Fibroblast of lung (primary cell): Measurements from ENCODE around the gene C6orf15. TPM values are rescaled to one million over a fixed set of nuclear protein-coding genes. Genes with fewer than 3 reads are reported as not detected.

Source experiments
- DNase-seq, 2 donors: peaks; one replicate each; pipeline versions ENCODE4 v3.0.0 to v3.0.0-alpha.2; 2010; ENCODE audit warnings: low read depth in 2 of 2
- H2AFZ ChIP-seq: 2 replicates; pipeline ENCODE4 v1.5.1; 2012; ENCODE audit warnings: low read length, control low read depth, inconsistent platforms
- H3K27ac ChIP-seq: 2 replicates; pipeline ENCODE4 v1.5.1; 2011; ENCODE audit warnings: low read length, control low read depth; ENCODE audit not compliant: insufficient read depth
- H3K27me3 ChIP-seq: 2 replicates; pipeline ENCODE4 v1.5.1; 2011; ENCODE audit warnings: mild to moderate bottlenecking, low read length; ENCODE audit not compliant: control insufficient read depth, insufficient read depth
- H3K36me3 ChIP-seq: 2 replicates; pipeline ENCODE4 v1.5.1; 2011; ENCODE audit warnings: low read length; ENCODE audit not compliant: control insufficient read depth, insufficient read depth
- H3K4me1 ChIP-seq: 2 replicates; pipeline ENCODE4 v1.5.1; 2011; ENCODE audit warnings: low read length; ENCODE audit not compliant: control insufficient read depth, insufficient read depth; ENCODE audit errors: extremely low read depth
- H3K4me2 ChIP-seq: 2 replicates; pipeline ENCODE4 v1.5.1; 2011; ENCODE audit warnings: low read length, control low read depth; ENCODE audit not compliant: insufficient read depth; ENCODE audit errors: extremely low read depth
- H3K4me3 ChIP-seq, 4 experiments: fragments of 200-600 bp in 1 of 4; sonication (generic) in 1 of 4; replicated peaks in 1 of 4; 2 replicates each; pipeline ENCODE4 v1.5.1; 2011 to 2016; ENCODE audit warnings: low read length in 4 of 4, low read depth in 3 of 4, mild to moderate bottlenecking in 3 of 4, control low read depth in 2 of 4, inconsistent platforms in 1 of 4, mixed read lengths in 1 of 4; ENCODE audit not compliant: insufficient read depth in 1 of 4; ENCODE audit errors: control extremely low read depth in 1 of 4
- H3K79me2 ChIP-seq: 2 replicates; pipeline ENCODE4 v1.5.1; 2012; ENCODE audit warnings: mild to moderate bottlenecking, low read length, inconsistent platforms; ENCODE audit not compliant: control insufficient read depth, insufficient read depth
- H3K9ac ChIP-seq: 2 replicates; pipeline ENCODE4 v1.5.1; 2011; ENCODE audit warnings: mild to moderate bottlenecking, low read length, control low read depth; ENCODE audit not compliant: insufficient read depth
- H3K9me3 ChIP-seq: 2 replicates; pipeline ENCODE4 v1.5.1; 2012; ENCODE audit warnings: low read depth, low read length; ENCODE audit not compliant: control insufficient read depth, insufficient read depth
- H4K20me1 ChIP-seq: 2 replicates; pipeline ENCODE4 v1.5.1; 2011; ENCODE audit warnings: low read length; ENCODE audit not compliant: control insufficient read depth, insufficient read depth; ENCODE audit errors: extremely low read depth
- EZH2 ChIP-seq: IDR thresholded peaks from 2 replicates; pipeline ENCODE4 v1.5.1; 2012; ENCODE audit warnings: low read length, control low read depth, mild to moderate bottlenecking; ENCODE audit errors: missing control alignments
- polyA plus RNA-seq, 2 donors: library from polyadenylated mRNA; depleted of rRNA in 1 of 2; stranded (reverse) in 1 of 2; unstranded in 1 of 2; fragments of >200 nt; gene quantifications; 2 replicates each; pipeline ENCODE4 v1.2.1, GENCODE V29; 2011 to 2012; ENCODE audit warnings: missing spikeins in 1 of 2
- total RNA-seq: library from RNA; depleted of rRNA; stranded (reverse); fragments of >200 nt; gene quantifications from 2 replicates; pipeline ENCODE4 v1.2.1, GENCODE V29; 2014
- TF ChIP-seq, protein P1 (sequence below), 2 donors: IDR thresholded peaks in 1 of 2; conservative IDR thresholded peaks in 1 of 2; 1 replicate in 1 of 2; 2 replicates in 1 of 2; pipeline ENCODE4 v1.5.1; 2011 to 2012; ENCODE audit warnings: low read length in 2 of 2, control low read depth in 1 of 2, inconsistent platforms in 1 of 2, low read depth in 1 of 2, mild to moderate bottlenecking in 1 of 2

The C6orf15 gene
- total and polyA plus RNA-seq, 2 donors (not counting 1 experiment from before 2014, with no cell fraction given) = not detected

DNA sequence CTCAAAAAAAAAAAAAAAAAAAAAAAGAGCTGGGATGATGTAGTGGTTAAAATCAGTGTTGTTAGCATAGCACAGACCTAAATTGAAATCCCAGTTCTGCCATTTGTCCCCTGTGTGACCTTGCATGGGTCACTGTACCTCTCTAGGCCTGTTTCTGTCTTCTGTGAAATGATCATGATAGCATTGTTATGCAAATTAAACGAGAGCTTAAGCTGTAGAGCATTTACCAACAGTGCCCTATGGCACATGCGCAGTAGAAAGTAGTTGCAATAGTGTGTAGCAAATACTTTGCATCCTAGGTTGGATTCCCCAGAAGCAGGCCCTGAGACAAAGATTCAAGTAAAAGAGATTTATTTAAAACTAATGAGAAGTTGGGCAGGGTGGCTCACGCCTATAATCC, 19.2 kb upstream of the C6orf15 start:
- H3K27me3 ChIP-seq = peaks cover 6% of the 10 kb centered on the region
- no peaks in the 10 kb centered on the region for H3K36me3 ChIP-seq
- H3K79me2 ChIP-seq = no peaks in the 10 kb centered on the region
- H4K20me1 ChIP-seq = no peaks in the 10 kb centered on the region
- H3K4me3 ChIP-seq = no peak overlapping the region
- DNase-seq = no peak
- H3K9ac ChIP-seq = no peak overlapping the region
- H3K4me1 ChIP-seq = no peaks in the 10 kb centered on the region
- no peak overlapping the region for H2AFZ ChIP-seq
- no peak overlapping the region for H3K27ac ChIP-seq
- no peaks in the 10 kb centered on the region for H3K9me3 ChIP-seq
- no peak overlapping the region for H3K4me2 ChIP-seq
- TF ChIP-seq, protein P1, sequence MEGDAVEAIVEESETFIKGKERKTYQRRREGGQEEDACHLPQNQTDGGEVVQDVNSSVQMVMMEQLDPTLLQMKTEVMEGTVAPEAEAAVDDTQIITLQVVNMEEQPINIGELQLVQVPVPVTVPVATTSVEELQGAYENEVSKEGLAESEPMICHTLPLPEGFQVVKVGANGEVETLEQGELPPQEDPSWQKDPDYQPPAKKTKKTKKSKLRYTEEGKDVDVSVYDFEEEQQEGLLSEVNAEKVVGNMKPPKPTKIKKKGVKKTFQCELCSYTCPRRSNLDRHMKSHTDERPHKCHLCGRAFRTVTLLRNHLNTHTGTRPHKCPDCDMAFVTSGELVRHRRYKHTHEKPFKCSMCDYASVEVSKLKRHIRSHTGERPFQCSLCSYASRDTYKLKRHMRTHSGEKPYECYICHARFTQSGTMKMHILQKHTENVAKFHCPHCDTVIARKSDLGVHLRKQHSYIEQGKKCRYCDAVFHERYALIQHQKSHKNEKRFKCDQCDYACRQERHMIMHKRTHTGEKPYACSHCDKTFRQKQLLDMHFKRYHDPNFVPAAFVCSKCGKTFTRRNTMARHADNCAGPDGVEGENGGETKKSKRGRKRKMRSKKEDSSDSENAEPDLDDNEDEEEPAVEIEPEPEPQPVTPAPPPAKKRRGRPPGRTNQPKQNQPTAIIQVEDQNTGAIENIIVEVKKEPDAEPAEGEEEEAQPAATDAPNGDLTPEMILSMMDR (conservative IDR thresholded peaks at IDR 0.05 in 1 of 2, IDR thresholded peaks at IDR 0.05 in 1 of 2; ENCODE audit: low read depth in 1 of 2, low read length in 2 of 2) = no peak
- TF ChIP-seq EZH2 = no peak

DNA sequence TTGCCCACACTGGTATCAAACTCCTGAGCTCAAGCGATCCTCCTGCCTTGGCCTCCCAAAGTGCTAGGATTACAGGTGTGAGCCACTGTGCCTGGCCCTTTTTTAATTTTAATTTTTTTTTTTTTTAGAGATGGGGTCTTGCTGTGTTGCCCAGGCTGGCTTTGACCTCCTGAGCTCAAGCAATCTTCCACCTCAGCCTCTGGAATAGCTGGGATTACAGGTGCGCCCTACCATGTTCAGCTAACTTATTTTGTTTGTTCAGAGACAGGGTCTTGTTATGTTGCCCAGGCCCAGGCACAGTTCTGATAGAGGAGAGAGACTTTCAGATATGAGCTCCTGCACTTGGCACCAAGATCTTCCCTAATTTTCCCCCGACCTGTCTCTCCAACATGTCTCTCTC, 18.4 kb upstream of the C6orf15 start:
- Histone ChIP-seq H4K20me1 (no peaks in the 10 kb centered on the region), H3K9me3 (no peaks in the 10 kb centered on the region), H3K27ac (no peak overlapping the region), H3K36me3 (no peaks in the 10 kb centered on the region), H3K4me1 (peaks cover 2% of the 10 kb centered on the region), H3K4me2 (no peak overlapping the region), H2AFZ (no peak overlapping the region), H3K27me3 (peaks cover 9% of the 10 kb centered on the region), H3K79me2 (no peaks in the 10 kb centered on the region), H3K9ac (no peak overlapping the region), H3K4me3 (no peak overlapping the region)
- no peak for DNase-seq
- TF ChIP-seq EZH2 = no peak
- TF ChIP-seq, protein P1 (conservative IDR thresholded peaks at IDR 0.05 in 1 of 2, IDR thresholded peaks at IDR 0.05 in 1 of 2; ENCODE audit: low read depth in 1 of 2, low read length in 2 of 2) = no peak

DNA sequence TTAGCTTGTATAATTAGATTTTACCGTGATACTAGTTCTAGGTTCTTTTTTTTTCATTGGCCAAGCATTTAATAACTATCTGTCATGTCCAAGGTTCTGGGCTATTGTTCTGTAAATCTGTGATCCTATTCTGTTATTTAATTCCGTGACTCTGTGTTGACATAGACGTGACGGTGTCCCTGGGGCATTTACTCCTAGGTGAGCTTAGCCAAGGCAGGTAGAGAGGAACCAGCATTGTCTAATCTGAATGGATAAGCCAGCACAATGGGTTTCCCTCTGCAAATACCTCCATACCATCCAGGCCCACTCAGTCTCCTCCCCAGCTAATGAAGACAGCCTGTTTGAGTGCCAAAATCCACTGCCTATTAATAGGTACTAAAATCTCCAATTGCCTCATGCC, 16.8 kb upstream of the C6orf15 start:
- no peak overlapping the region for H2AFZ ChIP-seq
- H3K9ac ChIP-seq = no peak overlapping the region
- H3K4me3 ChIP-seq = no peak overlapping the region
- DNase-seq = no peak
- no peaks in the 10 kb centered on the region for H3K79me2 ChIP-seq
- TF ChIP-seq EZH2 = no peak
- TF ChIP-seq, protein P1 (conservative IDR thresholded peaks at IDR 0.05 in 1 of 2, IDR thresholded peaks at IDR 0.05 in 1 of 2; ENCODE audit: low read depth in 1 of 2, low read length in 2 of 2) = no peak
- H3K27me3 ChIP-seq = peaks cover 9% of the 10 kb centered on the region
- H3K36me3 ChIP-seq = no peaks in the 10 kb centered on the region
- no peak overlapping the region for H3K4me2 ChIP-seq
- no peaks in the 10 kb centered on the region for H3K9me3 ChIP-seq
- H3K4me1 ChIP-seq = peaks cover 2% of the 10 kb centered on the region
- H3K27ac ChIP-seq = no peak overlapping the region
- no peaks in the 10 kb centered on the region for H4K20me1 ChIP-seq
